Body of pancreas (tissue), 4 donors: ENCODE measurements around the gene HPN. TPM values are rescaled to one million over a fixed set of nuclear protein-coding genes. Genes with fewer than 3 reads are reported as not detected.
A peak's percentile ranks its signal among the peaks of the same experiment; 100 is the strongest.
"Not testable (repeated sequence)": the region's sequence is repeated elsewhere in the genome, so short reads cannot be mapped to it uniquely, and the experiment has no call there.

Experiments used
- ATAC-seq: fragments of 150-250 bp; one replicate; pipeline ENCODE4 v1.9.1; 2016
- DNase-seq, 4 donors: peaks; one replicate each; pipeline ENCODE4 v3.0.0-alpha.2; 2019
- H3K27ac ChIP-seq, 4 donors: fragments of 200-600 bp; sonication (generic); 1 replicate in 3 of 4; 2 replicates in 1 of 4; pipeline versions ENCODE4 v1.5.1 to v1.6.1; 2016 to 2019; ENCODE audit warnings: mild to moderate bottlenecking in 1 of 4, mixed read lengths in 1 of 4, moderate library complexity in 1 of 4
- H3K27me3 ChIP-seq, 2 donors: fragments of 200-600 bp; sonication (generic); one replicate each; pipeline ENCODE4 v1.6.0; 2016; ENCODE audit warnings: mild to moderate bottlenecking in 1 of 2
- H3K36me3 ChIP-seq, 2 donors: fragments of 200-600 bp; sonication (generic); replicated peaks in 1 of 2; 2 replicates each; pipeline ENCODE4 v1.5.1; 2016; ENCODE audit warnings: low read depth in 2 of 2; ENCODE audit not compliant: insufficient read depth in 1 of 2
- H3K4me1 ChIP-seq: fragments of 200-600 bp; sonication (generic); one replicate; pipeline ENCODE4 v1.6.0; 2016
- H3K4me3 ChIP-seq, 2 donors: fragments of 200-600 bp; sonication (generic); 1 replicate in 1 of 2; 2 replicates in 1 of 2; pipeline ENCODE4 v1.5.1; 2016 to 2019
- H3K9me3 ChIP-seq, 3 donors: fragments of 200-600 bp; sonication (generic); 1 replicate in 2 of 3; 2 replicates in 1 of 3; pipeline ENCODE4 v1.5.1; 2016
- CTCF ChIP-seq, 7 experiments: fragments of 450-650 bp in 4 of 7; fragments of 200-600 bp in 3 of 7; sonication (generic) in 3 of 7; IDR thresholded peaks; one replicate each; pipeline ENCODE4 v1.5.1; 2016 to 2019; ENCODE audit warnings: antibody characterized with exemption in 7 of 7
- POLR2A ChIP-seq, 3 donors: fragments of 450-650 bp; IDR thresholded peaks; one replicate each; pipeline ENCODE4 v1.6.1; 2016; ENCODE audit warnings: antibody characterized with exemption in 3 of 3, mild to moderate bottlenecking in 2 of 3
- WGBS, 2 donors: methylation state at CpG; one replicate each; pipeline ENCODE4 v1.1.5; 2017; 5-methylcytosine and 5-hydroxymethylcytosine counted together
- intact Hi-C: fragments of 100-400 bp; cut with DNase I; formaldehyde crosslinking; loops from one replicate; pipeline ENCODE4 v1.15.1; 2023
- total RNA-seq, 2 donors: library from RNA; depleted of rRNA; stranded (reverse); fragments of >200 nt; gene quantifications; one replicate each; pipeline ENCODE4 v1.1.0, GENCODE V29; 2016

HPN gene
- 100 to 1,000 TPM; 135 to 289 TPM for total RNA-seq

GRCh38 chr19:35041548-35042055, at the start of gene HPN:
HPN (plus strand) TSS chr19:35041721; CDS start chr19:35042507, 786 bp downstream.
- DNase-seq (peak; percentile 86 to 94 (median 90)), ATAC-seq (peak; percentile 79)
- peak within 1 kb of the TSS; percentile 9 to 38 for H3K4me3 ChIP-seq
- intact Hi-C loops: loop anchor here (10.0 kb wide), 1 partner anchor 93 kb away; the partner anchor contains the start of genes FXYD1 and LGI4
- WGBS, 2 donors: 17 to 34% methylated on average over 2 to 19 of the region's 19 CpGs
- H3K27me3 ChIP-seq: no peaks in the 10 kb centered on the region
- H3K9me3 ChIP-seq: no peaks in the 10 kb centered on the region
- TF ChIP-seq POLR2A (IDR thresholded peaks at IDR 0.05): peak; percentile 76 to 84 (median 79)
- no peak for TF ChIP-seq CTCF (IDR thresholded peaks at IDR 0.05)
- peak within 1 kb of the TSS; percentile 91 to 97 (median 96) for H3K27ac ChIP-seq
- peaks cover 64% of the 10 kb centered on the region for H3K4me1 ChIP-seq
- H3K36me3 ChIP-seq: no peaks in the 10 kb centered on the region

- H3K4me1 ChIP-seq: peaks cover 35% of the 10 kb centered on the region
Observed at GRCh38 chr19:34992582-34992981, 48.9 kb upstream of the HPN start.

GRCh38 chr19:34994286-34994642, 47.3 kb upstream of the HPN start:
- H3K36me3 ChIP-seq: no peaks in the 10 kb centered on the region
- ATAC-seq (no peak), DNase-seq (no peak)
- no peaks in the 10 kb centered on the region for H3K9me3 ChIP-seq
- H3K27me3 ChIP-seq: no peaks in the 10 kb centered on the region
- intact Hi-C loops: no loop called here
- H3K27ac ChIP-seq: peak overlapping the region; percentile 33 to 72 (median 64)
- TF ChIP-seq CTCF (IDR thresholded peaks at IDR 0.05) (no peak), POLR2A (IDR thresholded peaks at IDR 0.05) (no peak)
- peaks cover 31% of the 10 kb centered on the region for H3K4me1 ChIP-seq
- H3K4me3 ChIP-seq: no peak overlapping the region
- WGBS, 2 donors: 77 to 78% methylated on average over 9 of the region's 9 CpGs

More at GRCh38 chr19:34992582-34992981, 48.9 kb upstream of the HPN start:
- H3K27ac ChIP-seq, H3K36me3 ChIP-seq, H3K4me3 ChIP-seq, H3K9me3 ChIP-seq, H3K27me3 ChIP-seq, ATAC-seq, intact Hi-C loops, DNase-seq: not testable (repeated sequence)
- 85 to 89% methylated on average over 6 to 7 of the region's 7 CpGs for WGBS, 2 donors

GRCh38 chr19:34994643-34995541, 46.6 kb upstream of the HPN start:
- peaks cover 37% of the 10 kb centered on the region for H3K4me1 ChIP-seq
- H3K9me3 ChIP-seq: no peaks in the 10 kb centered on the region
- intact Hi-C loops: no loop called here
- 28 to 58% methylated on average over 5 to 17 of the region's 17 CpGs for WGBS, 2 donors
- no peaks in the 10 kb centered on the region for H3K27me3 ChIP-seq
- no peak overlapping the region for H3K4me3 ChIP-seq
- peak in 2 of 3 donors; percentile 30 to 36 for TF ChIP-seq POLR2A (IDR thresholded peaks at IDR 0.05)
- TF ChIP-seq CTCF (IDR thresholded peaks at IDR 0.05): no peak
- H3K36me3 ChIP-seq: no peaks in the 10 kb centered on the region
- peak overlapping the region; percentile 33 to 72 (median 64) for H3K27ac ChIP-seq
- ATAC-seq: peak; percentile 78
- peak; percentile 80 to 87 (median 86) for DNase-seq

GRCh38 chr19:34995551-34995950, 46.0 kb upstream of the HPN start:
- DNase-seq (peak in 2 of 4 donors; percentile 42 to 47), ATAC-seq (no peak)
- intact Hi-C loops: no loop called here
- peaks cover 37% of the 10 kb centered on the region for H3K4me1 ChIP-seq
- no peak for TF ChIP-seq CTCF (IDR thresholded peaks at IDR 0.05)
- H3K27ac ChIP-seq: peak overlapping the region in 3 of 4 donors; percentile 61 to 72 (median 68)
- H3K9me3 ChIP-seq: no peaks in the 10 kb centered on the region
- no peak overlapping the region for H3K4me3 ChIP-seq
- WGBS, 2 donors: 53 to 74% methylated on average over 7 to 8 of the region's 8 CpGs
- H3K27me3 ChIP-seq: no peaks in the 10 kb centered on the region
- H3K36me3 ChIP-seq: no peaks in the 10 kb centered on the region
